ENCODE data around the gene DBR1. TPM values are rescaled to one million over a fixed set of nuclear protein-coding genes. Genes with fewer than 3 reads are reported as not detected.
A peak's percentile ranks its signal among the peaks of the same experiment; 100 is the strongest.

The DBR1 gene
- total and polyA plus RNA-seq, 2 of the 13 experiments (the other 11 are each of a cell fraction or from before 2014, with no cell fraction given): 6.4 to 16.7 TPM

GRCh38 chr3:138114988-138115971 lies 59.4 kb downstream of the DBR1 start, which contains the start of gene DZIP1L (continued):
- TF ChIP-seq TAF15 (IDR thresholded peaks at IDR 0.05; ENCODE audit: low read depth, low read length, poor library complexity, severe bottlenecking) (no peak), HNF4A (CRISPR knock-in tag; IDR thresholded peaks at IDR 0.05) (no peak), DPF2 (CRISPR knock-in tag; IDR thresholded peaks at IDR 0.05; ENCODE audit: borderline replicate concordance, low read depth) (no peak), KDM5B (CRISPR knock-in tag; IDR thresholded peaks at IDR 0.05; ENCODE audit: borderline replicate concordance) (no peak), DBP (CRISPR knock-in tag; IDR thresholded peaks at IDR 0.05; ENCODE audit: not compliant biosample characterization) (no peak), XBP1 (CRISPR knock-in tag; IDR thresholded peaks at IDR 0.05) (no peak), NFE2 (CRISPR knock-in tag; IDR thresholded peaks at IDR 0.05) (no peak), ATF2 (CRISPR knock-in tag; IDR thresholded peaks at IDR 0.05) (no peak), ZFP37 (CRISPR knock-in tag; IDR thresholded peaks at IDR 0.05; ENCODE audit: borderline replicate concordance) (no peak), AKAP8 (CRISPR knock-in tag; IDR thresholded peaks at IDR 0.05) (no peak), NFKBIZ (CRISPR knock-in tag; IDR thresholded peaks at IDR 0.05) (no peak), ZNF670 (CRISPR knock-in tag; IDR thresholded peaks at IDR 0.05; ENCODE audit: borderline replicate concordance) (no peak), E2F5 (CRISPR knock-in tag; conservative IDR thresholded peaks at IDR 0.05) (no peak), ZNF644 (CRISPR knock-in tag; IDR thresholded peaks at IDR 0.05; ENCODE audit: low read depth) (no peak), ZNF317 (CRISPR knock-in tag; IDR thresholded peaks at IDR 0.05) (no peak), FOXO4 (CRISPR knock-in tag; conservative IDR thresholded peaks at IDR 0.05) (no peak), HNRNPLL (IDR thresholded peaks at IDR 0.05; ENCODE audit: low read depth, low read length, poor library complexity, severe bottlenecking) (peak; percentile 63), FOXA1 (IDR thresholded peaks at IDR 0.05) (no peak), FOXA1 (CRISPR knock-in tag; IDR thresholded peaks at IDR 0.05) (no peak), ZNF841 (CRISPR knock-in tag; IDR thresholded peaks at IDR 0.05; ENCODE audit: borderline replicate concordance) (no peak; the same call in 1 of the 2 replicates), THAP7 (CRISPR knock-in tag; IDR thresholded peaks at IDR 0.05) (no peak), NFATC3 (CRISPR knock-in tag; IDR thresholded peaks at IDR 0.05) (no peak), ZBTB26 (CRISPR knock-in tag; IDR thresholded peaks at IDR 0.05; ENCODE audit: borderline replicate concordance) (no peak)
